GM12873 (cell line): ENCODE measurements around the gene ABCA4.

ENCODE experiments used
- CTCF ChIP-seq: IDR thresholded peaks from 2 replicates; pipeline ENCODE4 v1.5.1; 2012; ENCODE audit warnings: low read depth, mild to moderate bottlenecking, moderate library complexity, low read length, control low read depth; ENCODE audit not compliant: insufficient read depth; ENCODE audit errors: missing control alignments

The ABCA4 gene

GRCh38 chr1:94071976-94072375, 49.0 kb downstream of the ABCA4 start:
- TF ChIP-seq CTCF = no peak

- no peak for TF ChIP-seq CTCF
These were observed 49.6 kb downstream of the ABCA4 start for GRCh38 chr1:94071391-94071790.

GRCh38 chr1:94070865-94071264, 50.1 kb downstream of the ABCA4 start:
- TF ChIP-seq CTCF = no peak

GRCh38 chr1:94069919-94070285, 51.0 kb downstream of the ABCA4 start:
- TF ChIP-seq CTCF = no peak

GRCh38 chr1:94068999-94069918, 51.7 kb downstream of the ABCA4 start:
- TF ChIP-seq CTCF = no peak

- no peak for TF ChIP-seq CTCF
These were observed 52.6 kb downstream of the ABCA4 start for GRCh38 chr1:94068096-94068998.

GRCh38 chr1:94067196-94067595, 53.8 kb downstream of the ABCA4 start:
- TF ChIP-seq CTCF = no peak
